ENCODE results near the gene PIK3C2B.

PIK3C2B gene

GRCh38 chr1:204477036-204477740 lies 17.4 kb downstream of the PIK3C2B start:
- DNase-seq (ENCODE audit: low read depth): no peak
- no peak overlapping the region for H3K4me3 ChIP-seq (ENCODE audit: low read depth, low read length)
- TF ChIP-seq CTCF (IDR thresholded peaks at IDR 0.05; ENCODE audit: low read depth, low read length, missing control alignments): no peak

- H3K4me3 ChIP-seq (ENCODE audit: low read depth, low read length): no peak overlapping the region
- TF ChIP-seq CTCF (IDR thresholded peaks at IDR 0.05; ENCODE audit: low read depth, low read length, missing control alignments): no peak
- DNase-seq (ENCODE audit: low read depth): no peak
Observed at GRCh38 chr1:204476563-204476962, 18.0 kb downstream of the PIK3C2B start.

GRCh38 chr1:204475656-204476432 lies 18.8 kb downstream of the PIK3C2B start:
- no peak overlapping the region for H3K4me3 ChIP-seq (ENCODE audit: low read depth, low read length)
- TF ChIP-seq CTCF (IDR thresholded peaks at IDR 0.05; ENCODE audit: low read depth, low read length, missing control alignments): no peak
- DNase-seq (ENCODE audit: low read depth): no peak

- H3K4me3 ChIP-seq (ENCODE audit: low read depth, low read length): no peak overlapping the region
- DNase-seq (ENCODE audit: low read depth): no peak
- TF ChIP-seq CTCF (IDR thresholded peaks at IDR 0.05; ENCODE audit: low read depth, low read length, missing control alignments): no peak
Observed at GRCh38 chr1:204473400-204473965, 21.1 kb downstream of the PIK3C2B start.

- no peak overlapping the region for H3K4me3 ChIP-seq (ENCODE audit: low read depth, low read length)
- no peak for DNase-seq (ENCODE audit: low read depth)
- no peak for TF ChIP-seq CTCF (IDR thresholded peaks at IDR 0.05; ENCODE audit: low read depth, low read length, missing control alignments)
Observed at GRCh38 chr1:204472660-204473059, 21.9 kb downstream of the PIK3C2B start.

- DNase-seq (ENCODE audit: low read depth): no peak
- TF ChIP-seq CTCF (IDR thresholded peaks at IDR 0.05; ENCODE audit: low read depth, low read length, missing control alignments): no peak
- no peak overlapping the region for H3K4me3 ChIP-seq (ENCODE audit: low read depth, low read length)
Observed at GRCh38 chr1:204471687-204472086, 22.9 kb downstream of the PIK3C2B start.

Data from GM12864 (cell line).